Measurements from ENCODE around the gene ETFA. TPM values are rescaled to one million over a fixed set of nuclear protein-coding genes. Genes with fewer than 3 reads are reported as not detected.

The ETFA gene
- total RNA-seq, 1 donor from 2014 or later, result 165 TPM

DNA sequence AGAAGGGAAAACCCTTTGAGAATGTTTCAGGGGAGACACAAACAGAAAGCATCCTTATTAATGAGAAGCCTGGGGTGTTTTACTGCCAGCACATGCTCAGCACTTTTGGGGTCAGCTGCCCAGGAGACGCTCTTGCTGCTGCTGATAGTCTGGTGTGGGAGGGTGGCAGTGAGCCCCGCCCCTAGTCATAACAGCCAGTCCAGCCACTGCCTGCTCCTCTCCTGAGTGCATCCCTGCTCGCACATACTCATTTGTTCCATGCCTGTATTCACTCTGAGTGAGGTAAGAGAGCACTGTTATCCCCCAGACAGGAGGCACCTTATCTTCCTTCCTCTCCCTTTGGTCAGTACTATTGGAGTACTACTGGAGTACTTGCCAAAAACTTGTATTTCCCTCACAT lies 101.3 kb downstream of the ETFA start:
- no peak for DNase-seq

DNA sequence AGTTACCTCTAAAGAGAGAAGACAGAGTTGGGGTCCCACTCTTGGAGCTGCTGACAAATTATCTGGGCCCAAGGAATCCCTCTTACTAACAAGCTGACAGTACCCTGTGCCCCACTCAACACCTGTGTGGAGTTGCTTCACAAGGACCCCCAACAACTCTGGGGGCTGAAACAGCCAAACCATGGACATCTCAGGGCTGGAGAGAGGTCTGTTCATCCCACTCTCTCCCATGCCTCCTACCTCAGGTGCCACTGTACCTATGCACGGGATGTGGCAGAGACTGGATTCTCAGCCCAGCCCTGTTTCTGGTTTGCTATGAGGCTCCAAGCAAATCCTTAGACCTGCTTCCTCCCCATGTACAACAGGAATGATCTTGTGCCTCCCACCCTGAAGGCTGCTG lies 101.7 kb downstream of the ETFA start:
- no peak for DNase-seq

DNA sequence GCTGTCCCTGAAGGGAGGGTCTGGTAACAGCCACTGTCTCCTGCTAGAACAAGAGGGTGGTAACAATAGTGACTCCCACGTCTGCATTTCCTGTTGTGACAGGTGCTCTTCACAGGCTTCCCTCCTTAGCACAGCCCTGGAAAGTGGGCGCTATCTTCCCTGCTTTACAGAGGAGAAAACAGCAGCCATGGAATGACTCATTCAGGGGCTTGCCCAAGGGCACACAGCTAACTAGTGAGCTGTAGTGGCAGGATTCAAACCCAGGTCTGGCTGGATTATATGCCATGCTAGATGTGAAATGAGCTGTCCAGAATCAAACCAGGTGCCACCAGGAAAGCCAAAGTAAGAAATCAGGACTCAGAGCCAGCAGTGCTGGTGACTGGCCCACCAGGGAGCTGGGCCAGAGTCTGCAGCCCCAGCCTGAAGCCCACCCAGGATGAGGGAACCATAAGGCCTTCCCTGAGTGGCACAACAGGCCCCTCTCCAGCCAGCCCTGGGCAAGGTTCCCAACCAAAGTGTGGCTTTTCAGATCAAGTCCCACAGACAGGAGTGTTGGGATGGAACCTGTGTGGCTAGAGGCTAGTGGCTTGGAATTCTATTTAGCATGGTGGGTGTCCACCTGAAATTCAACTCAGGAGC lies 102.4 kb downstream of the ETFA start:
- peak; percentile 28 for DNase-seq

DNA sequence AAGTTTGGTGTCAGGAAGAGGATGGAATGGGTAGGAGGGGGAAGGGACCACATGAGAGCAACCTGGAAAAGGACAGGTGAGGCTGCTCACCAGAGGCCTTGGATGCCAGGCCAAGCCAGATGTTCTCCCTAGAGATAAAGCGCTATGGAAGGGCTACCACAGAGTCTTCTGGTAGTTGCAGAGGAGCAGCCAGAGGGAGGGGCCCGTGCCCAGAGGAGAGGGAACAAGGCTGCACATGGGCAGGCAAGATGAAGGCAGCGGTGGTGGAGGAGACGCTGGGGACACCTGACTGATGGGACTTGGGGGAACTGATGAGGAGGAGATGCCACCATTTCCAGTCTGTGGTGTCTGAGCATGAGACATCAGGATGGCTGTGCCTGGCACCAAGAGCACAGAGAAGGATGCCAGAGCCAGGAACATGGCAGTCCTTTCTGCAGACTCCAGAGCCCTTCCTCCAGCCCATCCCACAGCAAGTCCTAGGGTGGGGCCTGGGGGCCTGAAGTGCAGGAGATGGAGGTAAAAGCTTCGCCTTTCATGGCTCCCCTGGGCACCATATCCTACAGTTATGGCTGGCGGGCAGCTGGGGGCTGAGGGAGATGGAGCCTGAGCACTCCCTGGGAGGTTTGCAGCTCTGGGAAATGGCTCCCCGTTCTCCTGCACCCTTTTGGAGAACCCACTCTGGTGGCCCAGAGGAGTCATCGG lies 103.0 kb downstream of the ETFA start:
- DNase-seq, result no peak

DNA sequence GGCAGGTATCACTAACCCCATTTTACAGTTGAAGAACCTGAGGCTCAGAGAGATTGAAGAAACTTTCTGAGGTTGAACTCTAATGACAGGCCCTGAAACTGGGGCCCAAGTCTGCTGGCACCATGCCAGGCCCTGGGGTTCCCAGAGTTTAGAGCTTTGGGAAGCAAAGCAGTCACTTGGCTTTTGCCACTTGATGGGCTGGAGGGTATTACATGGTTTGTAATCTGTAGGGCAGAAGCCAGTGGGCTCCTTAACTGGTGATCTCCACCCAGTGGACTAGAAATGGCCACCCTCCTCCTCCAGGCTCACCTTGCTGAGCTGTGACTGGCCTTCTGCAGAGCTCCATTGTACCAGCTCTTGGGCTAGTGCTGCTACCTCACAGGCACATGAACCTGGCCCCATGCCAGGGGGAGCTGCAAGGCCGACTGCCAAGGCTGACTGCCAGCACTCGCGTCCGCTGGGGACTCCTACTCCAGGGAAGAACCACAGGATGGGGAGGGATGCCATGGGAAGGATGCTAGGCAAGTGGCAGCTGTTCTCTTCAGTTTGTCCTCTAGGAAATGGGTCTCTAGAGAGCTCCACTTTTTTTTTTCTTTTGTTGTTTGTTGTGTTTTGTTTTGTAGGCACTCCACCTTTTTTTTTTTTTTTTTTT lies 104.8 kb downstream of the ETFA start:
- DNase-seq, result peak; percentile 90

DNA sequence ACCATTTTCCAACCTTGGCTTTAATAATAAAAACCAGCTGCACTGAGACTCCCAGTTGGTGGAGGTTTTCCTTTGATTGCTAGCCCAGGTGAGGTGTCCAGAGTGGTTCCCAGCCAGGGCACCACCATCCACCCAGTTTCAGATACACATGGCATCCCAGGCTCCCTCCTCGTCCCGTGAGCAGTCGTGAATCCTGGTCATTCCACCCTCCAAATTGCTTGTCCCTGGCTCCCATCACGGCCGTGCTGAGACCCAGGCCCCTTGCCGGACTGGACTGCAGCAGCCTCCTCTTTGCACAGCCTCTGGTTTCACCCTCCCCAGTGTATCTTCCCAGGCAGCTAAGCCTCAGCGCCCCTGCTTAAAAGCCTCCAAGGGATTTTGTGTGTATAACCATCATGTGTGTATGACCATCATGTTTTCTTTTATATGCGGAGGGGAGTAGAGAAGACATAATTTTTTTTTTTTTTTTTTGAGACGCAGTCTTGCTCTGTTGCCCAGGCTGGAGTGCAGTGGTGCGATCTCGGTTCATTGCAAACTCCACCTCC lies 106.3 kb downstream of the ETFA start:
- DNase-seq, result no peak

DNA sequence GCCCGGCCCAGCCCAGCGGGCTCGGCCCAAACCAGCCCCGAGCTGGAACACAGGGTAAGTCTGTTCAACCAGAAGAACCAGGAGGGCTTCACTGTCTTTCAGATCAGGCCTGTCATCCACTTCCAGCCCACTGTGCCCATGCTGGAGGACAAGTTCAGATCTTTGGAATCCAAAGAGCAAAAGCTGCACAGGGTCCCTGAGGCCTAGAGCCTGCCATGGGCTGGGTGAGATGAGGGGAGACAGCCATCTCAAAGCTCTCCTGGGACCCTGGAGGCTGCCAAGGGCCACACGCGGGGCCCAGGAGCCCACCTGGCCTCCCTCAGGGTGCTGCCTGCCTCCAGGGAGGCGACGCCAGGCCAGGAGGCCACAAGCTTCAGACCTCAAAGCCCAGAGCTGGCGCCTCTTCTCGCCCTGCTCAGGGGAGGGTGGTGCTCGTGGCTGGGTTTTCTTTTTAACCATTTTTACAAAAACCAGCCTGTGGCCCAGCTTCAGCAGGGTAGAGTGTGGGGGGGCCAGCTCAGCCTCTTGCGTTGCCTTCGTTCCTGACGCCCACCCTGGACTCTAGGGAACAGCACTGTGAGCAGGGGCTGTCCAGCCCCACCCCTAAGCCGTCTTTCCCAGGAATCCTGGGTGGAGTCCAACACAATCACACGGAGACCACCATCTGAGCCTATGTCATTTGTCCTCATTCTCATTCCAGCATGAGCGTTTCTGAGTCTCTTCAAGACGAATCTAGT lies 107.0 kb downstream of the ETFA start:
- no peak for DNase-seq

DNA sequence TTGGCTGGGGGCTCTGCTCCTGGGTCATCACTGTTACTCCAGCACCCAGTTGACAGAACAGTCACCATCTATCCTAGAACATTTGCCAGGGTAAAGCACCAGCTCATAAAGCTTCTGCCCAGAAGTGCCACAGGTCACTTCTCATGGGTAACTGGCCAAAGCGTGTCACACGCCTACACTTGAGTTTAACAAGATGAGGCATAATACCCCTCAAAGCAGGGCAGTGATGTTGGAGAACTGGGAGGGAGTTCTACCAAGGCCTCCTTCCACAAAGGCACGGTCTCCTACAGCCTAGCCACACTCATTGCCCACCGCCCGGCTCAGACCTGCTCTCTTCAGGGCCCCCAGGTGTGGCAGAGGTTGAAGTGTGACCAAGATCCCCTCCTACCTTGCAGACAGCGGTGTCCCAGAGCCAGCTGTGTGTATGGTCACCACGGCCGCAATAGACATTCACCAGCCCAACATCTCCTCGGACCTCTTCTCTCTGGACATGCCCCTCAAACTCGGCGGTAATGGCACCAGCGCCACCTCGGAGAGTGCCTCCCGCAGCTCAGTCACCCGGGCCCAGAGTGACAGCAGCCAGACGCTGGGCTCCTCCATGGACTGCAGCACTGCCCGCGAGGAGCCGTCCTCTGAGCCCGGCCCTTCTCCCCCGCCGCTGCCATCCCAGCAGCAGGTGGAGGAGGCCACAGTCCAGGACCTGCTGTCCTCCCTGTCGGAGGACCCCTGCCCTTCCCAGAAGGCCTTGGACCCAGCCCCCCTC lies 107.7 kb downstream of the ETFA start:
- DNase-seq, result no peak

DNA sequence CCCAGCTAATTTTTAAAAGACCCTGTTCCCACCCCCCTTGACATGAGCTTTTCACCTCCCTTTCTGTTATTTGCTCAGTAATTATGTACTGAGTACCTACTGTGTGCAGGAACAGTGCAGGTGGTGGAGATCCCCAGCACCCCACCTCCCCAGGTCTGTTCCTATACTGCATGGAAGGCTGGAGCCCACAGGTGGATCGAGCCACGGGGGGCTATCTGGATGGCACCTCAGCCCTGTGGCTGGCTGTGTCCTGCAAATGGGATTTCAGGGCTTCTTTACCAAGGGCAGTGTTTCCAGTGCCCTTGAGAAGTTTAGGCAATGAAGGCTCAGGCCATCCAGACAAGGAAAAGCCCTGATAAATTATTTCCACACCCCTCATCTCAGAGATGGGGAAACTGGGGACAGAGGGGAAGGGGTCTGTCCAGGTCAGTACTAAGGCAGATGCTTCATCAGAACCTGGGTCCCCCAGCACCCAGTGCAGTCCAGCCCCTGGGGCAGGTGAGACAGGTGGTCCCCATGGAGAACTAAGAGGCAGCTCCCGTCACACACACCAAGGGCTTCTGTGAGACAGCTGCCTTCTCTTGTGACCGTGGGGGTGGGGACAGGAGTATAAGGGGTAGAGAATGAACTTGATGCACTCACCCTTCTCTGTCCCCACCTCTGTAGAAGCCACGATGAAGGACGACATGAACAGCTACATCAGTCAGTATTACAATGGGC lies 109.6 kb downstream of the ETFA start:
- no peak for DNase-seq

DNA sequence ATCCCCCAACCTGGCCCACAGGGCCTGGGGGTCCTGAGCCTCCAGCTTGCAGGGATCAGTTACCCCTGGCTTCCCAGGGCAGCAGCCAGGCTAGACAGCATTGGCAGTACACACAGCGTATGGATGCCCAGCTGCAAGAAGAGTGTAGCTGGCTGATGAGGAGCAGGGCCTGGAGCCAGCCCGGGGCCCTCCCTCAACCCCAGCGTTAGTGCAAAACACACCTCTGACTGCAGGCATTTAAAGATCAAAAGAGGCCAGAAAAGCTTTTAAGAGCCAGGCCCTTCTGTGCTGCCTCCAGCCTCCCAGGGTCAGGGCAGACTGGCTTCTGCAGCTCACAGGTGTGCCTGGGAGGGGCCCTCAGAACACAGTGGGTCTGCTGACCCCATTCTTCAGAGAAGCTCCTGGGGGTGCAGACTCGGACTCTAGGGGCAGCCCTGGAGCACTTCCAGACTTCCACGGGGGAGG lies 110.6 kb downstream of the ETFA start:
- no peak for DNase-seq

DNA sequence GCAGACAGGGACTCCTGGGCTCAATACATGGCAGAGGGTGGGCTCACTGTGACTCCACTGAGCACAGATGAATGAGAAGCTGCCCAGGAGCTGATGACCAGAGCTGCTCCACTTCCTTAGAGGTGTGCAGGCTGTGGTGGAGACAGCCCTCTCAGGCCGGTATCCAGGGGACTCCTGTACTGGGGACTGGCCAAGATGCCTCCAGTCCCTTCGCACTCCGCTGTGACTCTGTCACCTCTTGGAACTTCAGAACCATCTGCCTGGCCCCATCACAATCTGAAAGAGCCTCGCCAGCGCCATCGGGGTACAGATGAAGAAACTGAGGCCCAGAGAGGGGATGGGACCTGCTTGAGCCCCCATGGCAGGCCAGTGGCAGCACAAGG lies 111.2 kb downstream of the ETFA start:
- no peak for DNase-seq

DNA sequence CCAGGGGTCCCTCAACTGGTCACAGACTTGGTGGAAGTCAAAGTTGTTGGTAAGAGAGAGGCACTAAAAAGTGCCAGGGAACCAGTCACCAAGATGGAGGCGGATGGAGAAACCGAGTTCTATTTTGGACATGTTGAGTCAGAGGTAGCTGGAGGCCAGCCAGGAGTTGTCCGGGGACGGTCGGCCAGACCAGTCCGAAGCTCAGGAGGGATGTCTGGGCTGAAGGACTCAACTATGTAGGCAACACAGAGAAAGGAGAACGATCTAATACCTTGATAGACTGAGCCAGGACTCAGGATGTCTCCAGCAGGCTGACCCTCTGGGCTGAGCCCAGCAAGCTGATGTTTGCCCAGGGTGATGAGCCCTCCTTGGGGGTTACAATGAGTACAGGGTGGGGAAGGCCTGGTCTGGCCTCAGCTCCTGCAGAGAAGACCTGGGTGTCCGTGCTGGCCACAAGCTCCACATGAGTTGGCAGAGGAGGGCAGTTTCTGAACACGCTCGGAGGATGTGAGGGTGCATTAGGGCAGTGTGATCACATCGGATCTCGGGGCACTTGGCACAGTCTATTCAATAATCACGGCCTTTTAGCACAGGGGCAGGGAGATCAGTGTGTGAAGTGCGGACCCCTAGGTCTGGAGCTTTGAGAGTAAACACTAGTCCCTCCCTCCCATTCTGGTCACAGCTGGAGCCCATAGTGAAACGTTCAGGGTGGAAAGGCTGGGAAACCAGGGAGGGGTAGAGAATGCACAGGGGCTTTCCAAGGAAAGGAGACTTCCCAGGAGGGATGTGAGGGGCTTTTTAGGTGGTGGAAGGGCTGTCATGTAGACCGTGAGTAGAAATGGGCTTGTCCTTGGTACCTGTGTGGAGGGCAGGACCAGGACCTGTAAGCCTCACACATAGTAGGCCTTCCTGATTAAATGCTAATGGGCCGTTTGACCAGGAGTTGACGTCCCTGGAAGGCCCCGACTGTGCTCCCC lies 111.9 kb downstream of the ETFA start:
- peak; percentile 72 for DNase-seq

DNA sequence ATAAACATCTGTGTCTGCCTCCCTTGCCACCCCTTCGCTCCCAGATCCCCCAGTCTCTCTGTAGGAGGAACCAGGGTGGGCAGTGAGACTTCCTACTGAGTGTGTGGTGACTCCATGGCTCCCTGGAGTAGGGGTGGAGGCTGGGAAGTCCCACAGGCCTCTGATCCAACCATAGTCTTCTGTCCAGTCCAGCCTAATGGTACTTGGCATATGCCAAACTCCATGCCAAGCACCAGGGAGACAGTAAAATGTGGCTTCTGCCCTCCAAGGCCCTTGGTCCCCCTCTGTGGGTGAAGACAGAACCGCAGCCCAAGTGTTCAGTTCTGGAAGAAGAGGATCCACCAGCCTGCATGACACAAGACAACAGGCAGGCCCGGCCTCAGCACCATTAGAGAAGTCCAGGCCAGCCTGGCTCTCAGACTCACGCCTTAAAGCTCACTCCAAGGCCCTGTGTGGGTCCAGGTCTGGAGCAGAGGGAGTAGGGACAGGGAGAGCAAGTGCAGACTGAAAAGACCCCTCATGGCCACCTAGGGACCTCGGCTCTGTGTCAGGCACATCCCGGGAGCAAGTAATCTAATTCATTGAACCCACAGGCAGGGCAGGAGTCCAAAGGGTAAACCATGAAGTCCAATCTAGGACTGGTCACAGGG lies 112.7 kb downstream of the ETFA start:
- no peak for DNase-seq

DNA sequence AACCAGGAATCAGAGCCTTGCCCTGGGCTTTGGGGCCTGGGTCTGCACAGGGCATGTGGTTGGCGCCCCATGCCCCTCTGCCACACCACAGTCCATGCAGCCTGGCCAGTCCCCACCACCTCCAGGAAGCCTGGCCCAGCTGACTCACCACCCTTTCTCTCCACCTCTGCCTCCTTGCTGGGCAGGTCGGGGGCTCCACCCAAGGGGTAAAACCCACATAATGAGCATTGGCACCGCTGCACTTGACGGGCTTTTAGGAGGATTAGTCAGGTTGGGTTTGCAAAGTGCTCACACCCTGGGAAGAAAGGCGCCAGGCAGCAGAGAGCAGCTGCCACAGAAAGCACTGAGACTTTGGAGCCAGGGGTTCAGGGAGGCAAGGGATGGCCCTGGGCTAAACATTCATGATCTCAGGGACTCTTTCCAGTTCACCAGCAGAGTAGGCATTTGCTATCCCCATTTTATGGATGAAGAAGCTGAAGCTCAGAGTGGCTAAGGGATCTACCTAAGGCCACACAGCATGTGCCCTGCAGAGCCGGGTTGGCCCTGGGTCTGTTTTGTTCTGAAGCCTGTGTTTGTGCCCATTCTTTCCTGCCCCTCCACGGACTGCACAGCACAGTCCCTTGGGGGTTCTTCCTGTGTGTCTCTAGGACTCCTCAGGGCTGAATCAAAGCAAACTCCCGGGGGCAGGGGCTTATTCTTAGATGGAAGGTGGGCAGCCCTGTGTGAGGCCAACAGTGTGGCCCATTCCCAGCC lies 113.4 kb downstream of the ETFA start:
- DNase-seq, result no peak

DNA sequence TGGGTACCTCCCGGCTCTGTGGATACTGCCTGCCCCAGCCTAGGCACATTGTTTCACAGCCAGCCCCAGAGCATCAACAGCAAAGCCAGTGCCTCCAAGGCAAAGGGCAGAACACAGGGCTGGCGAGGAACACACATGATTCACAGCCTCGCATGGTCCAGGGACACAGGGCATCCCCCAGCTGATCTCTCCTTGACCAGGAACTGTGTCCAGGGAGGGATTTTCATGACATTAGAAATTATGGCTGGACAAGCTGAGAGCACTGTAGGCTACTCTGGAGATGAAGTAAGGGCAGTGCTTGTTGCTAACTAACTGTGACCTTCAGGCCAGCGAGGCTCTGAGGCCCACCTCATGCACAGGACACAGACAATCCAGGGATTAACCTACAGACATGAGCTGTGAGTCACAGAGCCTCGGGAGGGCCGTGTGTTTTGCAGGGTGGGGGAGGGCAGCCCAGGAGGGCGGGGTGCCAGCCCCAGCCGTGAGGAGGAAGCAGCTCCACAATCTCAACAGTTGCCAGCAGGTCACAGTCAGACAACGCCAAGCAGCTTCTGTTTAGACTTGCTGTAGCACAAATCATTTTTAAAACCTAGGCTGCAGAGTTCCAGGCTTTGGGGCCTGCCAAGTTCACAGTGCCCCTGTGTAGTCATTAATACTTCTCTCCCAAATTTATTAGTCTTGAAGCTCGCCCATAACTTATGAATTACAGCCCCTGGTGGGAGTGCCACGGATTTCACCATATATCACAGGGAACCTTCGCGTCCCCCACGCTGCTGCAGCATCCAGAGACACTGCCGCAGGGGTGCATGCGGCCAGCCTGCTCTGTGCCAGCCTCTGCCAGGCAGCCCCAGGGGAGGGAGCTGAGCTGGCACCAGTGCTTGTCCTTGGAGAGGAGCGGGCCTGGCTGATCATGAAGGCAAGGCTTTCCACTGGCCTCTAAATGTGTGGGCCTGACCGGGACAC lies 114.7 kb downstream of the ETFA start:
- peak; percentile 79 for DNase-seq

DNA sequence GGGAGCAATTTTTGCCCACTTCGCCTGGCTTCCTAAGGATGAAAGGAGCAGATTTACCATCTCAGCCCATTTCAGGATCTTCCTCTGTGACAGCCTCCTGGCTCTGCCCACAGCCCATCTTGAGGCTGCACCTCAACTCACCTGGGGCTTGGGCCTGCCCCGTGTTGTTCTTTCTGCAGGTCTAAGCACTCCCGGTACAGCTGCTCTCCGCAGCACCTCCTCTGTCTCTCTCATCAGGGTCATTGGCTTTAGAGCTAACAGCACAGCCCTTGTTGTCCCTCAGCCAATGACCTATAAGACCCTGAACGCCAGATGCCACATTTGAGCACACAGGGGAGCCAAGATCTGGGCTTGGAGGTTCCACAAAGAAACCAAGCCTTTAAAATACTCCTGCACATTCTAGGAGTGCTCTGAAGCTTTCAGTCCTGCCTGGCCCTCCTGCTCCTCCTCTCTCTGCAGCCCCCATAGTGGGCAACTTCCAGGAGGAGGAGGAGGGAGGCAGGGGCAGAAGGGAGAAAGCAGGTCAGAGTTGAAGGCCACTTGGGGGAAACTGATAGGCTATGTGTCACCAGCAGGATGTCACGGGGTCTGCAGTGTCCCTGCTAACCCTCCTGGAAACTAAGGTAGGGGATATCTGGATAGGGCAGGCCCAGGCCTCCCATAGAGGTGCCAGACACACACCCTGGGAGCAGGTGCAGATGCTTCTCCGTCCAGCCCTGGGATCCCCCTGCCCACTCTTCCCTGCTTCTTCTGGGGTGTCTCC lies 115.6 kb downstream of the ETFA start:
- no peak for DNase-seq

DNA sequence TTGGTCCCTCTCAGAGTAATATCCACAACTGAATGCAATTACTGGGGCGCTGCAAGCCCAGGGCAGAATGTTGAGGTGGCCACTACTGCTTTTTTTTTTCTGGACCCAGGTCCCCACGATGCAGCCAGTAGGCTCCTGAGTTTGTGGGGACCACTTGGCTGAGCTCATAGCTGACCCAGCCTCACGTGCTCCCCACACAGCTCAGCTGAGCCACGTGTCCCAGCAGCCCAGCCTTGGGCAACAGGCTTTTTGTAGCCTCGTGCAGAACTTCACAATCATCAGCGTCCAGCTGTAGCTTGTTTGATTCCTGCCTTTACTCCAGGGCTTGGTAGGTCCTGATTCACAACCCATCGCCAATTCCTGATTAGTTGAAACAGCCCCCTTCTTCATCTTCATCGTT lies 117.3 kb downstream of the ETFA start:
- DNase-seq, result no peak

All from dermis blood vessel endothelial cell (primary cell).